Sigmoid colon (tissue), 4 donors: ENCODE data around the gene RECK.

ENCODE experiments used
- CTCF ChIP-seq, 4 experiments: fragments of 450-650 bp in 3 of 4; fragments of 200-600 bp in 1 of 4; IDR thresholded peaks; one replicate each; pipeline ENCODE4 v1.5.1; 2016 to 2019; ENCODE audit warnings: antibody characterized with exemption in 4 of 4, mild to moderate bottlenecking in 3 of 4, moderate library complexity in 2 of 4
- POLR2AphosphoS5 ChIP-seq, 4 donors: sonication (generic); formaldehyde crosslinking; IDR thresholded peaks; one replicate each; pipeline ENCODE4 v1.6.1; 2017; ENCODE audit warnings: antibody characterized with exemption in 4 of 4

- no peak for TF ChIP-seq CTCF (IDR thresholded peaks at IDR 0.05)
- no peak for TF ChIP-seq POLR2AphosphoS5 (IDR thresholded peaks at IDR 0.05)
Observed at GRCh38 chr9:36128349-36128748, 91.6 kb downstream of the RECK start.
